Heart left ventricle (tissue), 13 donors: Measurements from ENCODE around the gene ORMDL1.

Experiments used
- POLR2A ChIP-seq, 2 donors: fragments of 450-650 bp; IDR thresholded peaks; one replicate each; pipeline ENCODE4 v1.6.1; 2017; ENCODE audit warnings: antibody characterized with exemption in 2 of 2, mild to moderate bottlenecking in 2 of 2, moderate library complexity in 2 of 2
- TF ChIP-seq, protein P1 (sequence below), 12 donors: fragments of 200-600 bp; sonication (generic) in 4 of 12; IDR thresholded peaks; one replicate each; pipeline versions ENCODE4 v1.5.0 to v1.8.0; 2018 to 2022; ENCODE audit warnings: antibody characterized with exemption in 12 of 12, mild to moderate bottlenecking in 5 of 12
- donor health status: ischemic (EF 13 %, LVEDD 7.1; RV severe dilation, severe dysfunction).
- donor health status: DM: no; HTN: yes; CAD: no.
- donor health status: DM: no; HTN: no; CAD: no.
- donor health status: ischemic (EF 25% LVEDD 6.9; RV normal size, moderate dysfunction).
- donor health status: ischemic (EF 25% LVEDD 5.7; RV mildly dilated, moderate dysfunction).
- donor health status: ischemic (EF 35%, LVEDD 5.7; RV mildly dilated, moderate dysfunction).
- donor health status: nonischemic (EF 11% LVEDD 7.7; RV severe dilation, severe dysfunction).
- donor health status: DM: yes; HTN: yes; CAD: no.
- donor health status: PGD.
- donor health status: ischemic (EF 29% LVEDD 5.4; RV normal size, mild dysfunction).
- donor health status: nonischemic (EF 23%, LVEDD 6.1; RV moderate dilation, normal function).

DNA sequence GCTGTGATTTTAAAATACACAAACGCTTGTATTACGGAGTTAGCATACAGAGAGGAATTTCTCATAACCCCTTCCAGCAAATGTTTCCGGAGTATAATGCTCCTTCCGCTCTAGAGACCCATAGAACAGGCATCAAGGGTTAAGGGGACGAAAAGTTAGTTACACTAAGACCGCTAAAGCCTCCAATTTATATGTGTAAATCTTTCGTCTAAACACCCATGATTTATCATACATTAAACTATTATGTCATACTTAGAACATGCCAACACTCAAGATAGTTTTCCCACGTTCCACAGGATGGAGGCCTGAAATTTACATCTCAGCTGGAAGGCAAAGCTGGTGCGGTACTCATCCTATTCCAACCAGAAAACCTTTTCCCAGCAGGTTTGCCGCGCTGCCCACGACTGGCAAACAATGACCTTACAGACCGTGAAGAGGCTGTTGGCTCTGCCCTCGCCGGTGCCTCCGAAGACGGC is 650 bp downstream of the ORMDL1 start:
- no peak for TF ChIP-seq POLR2A (IDR thresholded peaks at IDR 0.05)
- TF ChIP-seq, protein P1, sequence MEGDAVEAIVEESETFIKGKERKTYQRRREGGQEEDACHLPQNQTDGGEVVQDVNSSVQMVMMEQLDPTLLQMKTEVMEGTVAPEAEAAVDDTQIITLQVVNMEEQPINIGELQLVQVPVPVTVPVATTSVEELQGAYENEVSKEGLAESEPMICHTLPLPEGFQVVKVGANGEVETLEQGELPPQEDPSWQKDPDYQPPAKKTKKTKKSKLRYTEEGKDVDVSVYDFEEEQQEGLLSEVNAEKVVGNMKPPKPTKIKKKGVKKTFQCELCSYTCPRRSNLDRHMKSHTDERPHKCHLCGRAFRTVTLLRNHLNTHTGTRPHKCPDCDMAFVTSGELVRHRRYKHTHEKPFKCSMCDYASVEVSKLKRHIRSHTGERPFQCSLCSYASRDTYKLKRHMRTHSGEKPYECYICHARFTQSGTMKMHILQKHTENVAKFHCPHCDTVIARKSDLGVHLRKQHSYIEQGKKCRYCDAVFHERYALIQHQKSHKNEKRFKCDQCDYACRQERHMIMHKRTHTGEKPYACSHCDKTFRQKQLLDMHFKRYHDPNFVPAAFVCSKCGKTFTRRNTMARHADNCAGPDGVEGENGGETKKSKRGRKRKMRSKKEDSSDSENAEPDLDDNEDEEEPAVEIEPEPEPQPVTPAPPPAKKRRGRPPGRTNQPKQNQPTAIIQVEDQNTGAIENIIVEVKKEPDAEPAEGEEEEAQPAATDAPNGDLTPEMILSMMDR (IDR thresholded peaks at IDR 0.05) = no peak
